Peyer's patch (tissue), 4 donors: ENCODE measurements around the gene MAD1L1.

Experiments used
- CTCF ChIP-seq, 6 experiments: fragments of 450-650 bp in 4 of 6; fragments of 200-600 bp in 2 of 6; sonication (generic) in 1 of 6; IDR thresholded peaks; one replicate each; pipeline ENCODE4 v1.5.1; 2017 to 2019; ENCODE audit warnings: antibody characterized with exemption in 6 of 6, mild to moderate bottlenecking in 3 of 6, moderate library complexity in 1 of 6
- POLR2A ChIP-seq, 2 donors: fragments of 450-650 bp; IDR thresholded peaks; one replicate each; pipeline ENCODE4 v1.5.1; 2017; ENCODE audit warnings: antibody characterized with exemption in 2 of 2, mild to moderate bottlenecking in 2 of 2, moderate library complexity in 2 of 2

DNA sequence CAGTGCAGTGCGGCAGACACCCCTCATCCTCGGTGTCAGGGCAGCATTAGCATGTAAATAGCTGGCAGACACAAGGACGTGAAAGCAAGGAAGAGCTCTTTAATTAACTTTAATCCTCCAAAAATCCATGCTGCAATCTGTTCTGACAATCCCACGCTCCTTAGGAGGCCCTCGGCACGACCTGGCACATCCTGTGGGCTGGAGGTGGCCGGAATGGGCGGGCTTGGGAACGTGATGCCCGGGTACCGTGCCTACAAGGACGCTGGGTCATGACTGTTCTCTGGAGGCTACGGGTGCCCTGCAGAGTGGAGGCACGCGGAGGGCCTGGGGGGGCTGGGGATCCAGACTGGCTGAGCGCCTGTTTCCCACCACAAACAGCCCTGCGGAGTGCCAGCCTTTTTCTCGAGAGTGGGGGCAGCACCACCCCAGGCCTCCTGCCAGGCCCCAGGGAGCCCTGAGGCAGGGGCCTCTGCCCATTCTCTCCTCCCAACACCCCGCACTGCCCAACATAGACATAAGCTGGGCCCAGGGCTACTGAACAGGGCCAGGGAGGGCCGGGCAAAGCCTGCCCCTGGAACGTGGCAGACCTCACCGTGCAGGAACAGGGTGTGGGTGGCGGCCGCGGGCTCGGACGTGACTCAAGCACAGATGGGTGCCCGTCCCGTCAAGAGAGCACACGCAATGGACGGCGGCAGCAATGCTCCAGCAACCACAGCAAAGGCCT is 189.3 kb downstream of the MAD1L1 start:
- TF ChIP-seq CTCF (IDR thresholded peaks at IDR 0.05) (no peak), POLR2A (IDR thresholded peaks at IDR 0.05) (no peak)
